H1 (cell line): ENCODE data around the gene SHOX. TPM values are rescaled to one million over a fixed set of nuclear protein-coding genes. Genes with fewer than 3 reads are reported as not detected.

Experiments used
- CTCF ChIA-PET: fragments of 300-600 bp; sonication (Branson Sonifier 250); formaldehyde crosslinking; loops from one replicate; lab custom pipeline; 2021; ENCODE audit not compliant: partially characterized antibody; lab: Charles Lee
- POLR2A ChIA-PET: fragments of 300-600 bp; sonication (Branson Sonifier 250); formaldehyde crosslinking; loops from one replicate; lab custom pipeline; 2021; ENCODE audit warnings: inconsistent platforms; ENCODE audit not compliant: partially characterized antibody; lab: Charles Lee
- DNase-seq, 2 experiments: peaks; one replicate each; pipeline versions ENCODE4 v3.0.0 to v3.0.0-alpha.2; 2010 to 2022; ENCODE audit warnings: low spot score in 2 of 2, low read depth in 1 of 2, mixed read lengths in 1 of 2
- FAIRE-seq: peaks from 2 replicates; lab custom pipeline; 2011; peaks lifted over from hg19 to GRCh38; lab: Jason Lieb, UNC
- H2AFZ ChIP-seq: 2 replicates; pipeline ENCODE4 v1.8.1; 2012; ENCODE audit warnings: low read length, inconsistent platforms
- H2AK5ac ChIP-seq: 2 replicates; pipeline ENCODE4 v1.6.1; 2013; ENCODE audit warnings: low read depth, low read length
- H2BK120ac ChIP-seq: replicated peaks from 2 replicates; pipeline ENCODE3; 2013; ENCODE audit warnings: low read depth, low read length, inconsistent platforms
- H2BK12ac ChIP-seq: 2 replicates; pipeline ENCODE4 v1.6.1; 2013; ENCODE audit warnings: low read depth, low read length
- H2BK15ac ChIP-seq: 2 replicates; pipeline ENCODE4 v1.6.1; 2013; ENCODE audit warnings: low read length
- H2BK20ac ChIP-seq: 2 replicates; pipeline ENCODE4 v1.6.1; 2013; ENCODE audit warnings: low read length
- H2BK5ac ChIP-seq: 2 replicates; pipeline ENCODE4 v1.6.1; 2013; ENCODE audit warnings: low read depth, low read length
- H3K14ac ChIP-seq: 2 replicates; pipeline ENCODE4 v1.6.1; 2013; ENCODE audit warnings: inconsistent platforms; ENCODE audit not compliant: insufficient read length
- H3K18ac ChIP-seq: 2 replicates; pipeline ENCODE4 v1.6.1; 2013; ENCODE audit warnings: low read length; ENCODE audit errors: extremely low read depth
- H3K23ac ChIP-seq: 2 replicates; pipeline ENCODE4 v1.6.1; 2013; ENCODE audit warnings: inconsistent platforms; ENCODE audit not compliant: insufficient read length
- H3K23me2 ChIP-seq: 2 replicates; pipeline ENCODE4 v1.6.1; 2013; ENCODE audit warnings: low read depth, low read length
- H3K27ac ChIP-seq: 2 replicates; pipeline ENCODE4 v1.6.1; 2011; ENCODE audit warnings: low read depth, low read length, inconsistent platforms
- H3K27me3 ChIP-seq, 4 experiments: replicated peaks in 1 of 4; 1 replicate in 1 of 4; 2 replicates in 3 of 4; pipeline versions ENCODE4 v1.6.1 to v1.8.1; 2011 to 2013; ENCODE audit warnings: low read length in 3 of 4, mild to moderate bottlenecking in 3 of 4, inconsistent platforms in 2 of 4, mixed read lengths in 2 of 4, moderate library complexity in 1 of 4; ENCODE audit not compliant: control insufficient read depth in 3 of 4, insufficient read depth in 3 of 4; ENCODE audit errors: extremely low read depth in 1 of 4
- H3K36me3 ChIP-seq, 4 experiments: 2 replicates each; pipeline versions ENCODE4 v1.6.1 to v1.8.1; 2011 to 2013; ENCODE audit warnings: mild to moderate bottlenecking in 4 of 4, low read length in 3 of 4, moderate library complexity in 2 of 4, control low read depth in 1 of 4, inconsistent platforms in 1 of 4; ENCODE audit not compliant: insufficient read depth in 4 of 4, control insufficient read depth in 2 of 4
- H3K4ac ChIP-seq: replicated peaks from 2 replicates; pipeline ENCODE3; 2013; ENCODE audit warnings: low read length, low read depth, mixed read lengths, inconsistent platforms; ENCODE audit not compliant: insufficient read length
- H3K4me1 ChIP-seq, 4 experiments: replicated peaks in 1 of 4; 1 replicate in 1 of 4; 2 replicates in 3 of 4; pipeline versions ENCODE4 v1.6.1 to v1.8.1; 2011 to 2013; ENCODE audit warnings: low read length in 3 of 4, inconsistent platforms in 2 of 4, mixed read lengths in 1 of 4; ENCODE audit not compliant: insufficient read depth in 4 of 4, control insufficient read depth in 3 of 4
- H3K4me2 ChIP-seq, 2 experiments: 2 replicates each; pipeline versions ENCODE4 v1.6.1 to v1.8.1; 2011 to 2013; ENCODE audit warnings: low read depth in 2 of 2, low read length in 2 of 2, control low read depth in 1 of 2, inconsistent platforms in 1 of 2, mild to moderate bottlenecking in 1 of 2; ENCODE audit not compliant: insufficient read depth in 1 of 2
- H3K4me3 ChIP-seq, 4 experiments: fragments of 200-600, 300-600 bp in 1 of 4; sonication (generic), shearing (Covaris generic), sonication (Bioruptor Twin) in 1 of 4; 2 replicates each; pipeline versions ENCODE4 v1.5.1 to v1.8.1; 2011 to 2016; ENCODE audit warnings: low read length in 4 of 4, low read depth in 3 of 4, control low read depth in 2 of 4, inconsistent platforms in 2 of 4, mild to moderate bottlenecking in 2 of 4, mixed read lengths in 1 of 4, moderate library complexity in 1 of 4; ENCODE audit not compliant: insufficient read depth in 2 of 4; ENCODE audit errors: extremely low read depth in 1 of 4
- H3K56ac ChIP-seq: replicated peaks from 2 replicates; pipeline ENCODE3; 2013; ENCODE audit warnings: low read depth, mild to moderate bottlenecking, mixed read lengths, low read length, inconsistent platforms; ENCODE audit not compliant: insufficient read length
- H3K79me1 ChIP-seq: 2 replicates; pipeline ENCODE4 v1.6.1; 2013; ENCODE audit warnings: low read depth, low read length, control low read depth
- H3K79me2 ChIP-seq, 2 experiments: 2 replicates each; pipeline versions ENCODE4 v1.6.1 to v1.8.1; 2012 to 2013; ENCODE audit warnings: low read length in 2 of 2, mild to moderate bottlenecking in 2 of 2, inconsistent platforms in 1 of 2; ENCODE audit not compliant: insufficient read depth in 2 of 2, control insufficient read depth in 1 of 2
- H3K9ac ChIP-seq, 4 experiments: replicated peaks in 1 of 4; 1 replicate in 1 of 4; 2 replicates in 3 of 4; pipeline versions ENCODE4 v1.6.1 to v1.8.1; 2011 to 2013; ENCODE audit warnings: low read depth in 3 of 4, low read length in 3 of 4, control low read depth in 2 of 4, mild to moderate bottlenecking in 2 of 4, moderate library complexity in 2 of 4, inconsistent platforms in 1 of 4; ENCODE audit errors: extremely low read depth in 1 of 4
- H3K9me3 ChIP-seq, 2 experiments: 2 replicates each; pipeline versions ENCODE4 v1.6.1 to v1.8.1; 2012 to 2013; ENCODE audit warnings: mild to moderate bottlenecking in 2 of 2, moderate library complexity in 2 of 2, control low read depth in 1 of 2, inconsistent platforms in 1 of 2, low read depth in 1 of 2, low read length in 1 of 2, mixed read lengths in 1 of 2; ENCODE audit not compliant: insufficient read depth in 2 of 2
- H4K20me1 ChIP-seq, 2 experiments: replicated peaks in 1 of 2; 2 replicates each; pipeline versions ENCODE3 to v1.8.1; 2011 to 2013; ENCODE audit warnings: inconsistent platforms in 2 of 2, low read length in 2 of 2, mild to moderate bottlenecking in 1 of 2; ENCODE audit not compliant: insufficient read depth in 2 of 2, control insufficient read depth in 1 of 2
- H4K5ac ChIP-seq: 2 replicates; pipeline ENCODE4 v1.6.1; 2013; ENCODE audit warnings: low read length, low read depth, mixed read lengths, inconsistent platforms; ENCODE audit not compliant: insufficient read length
- H4K8ac ChIP-seq: 2 replicates; pipeline ENCODE4 v1.8.0; 2013; ENCODE audit warnings: mild to moderate bottlenecking, moderate library complexity, low read length, inconsistent platforms; ENCODE audit not compliant: insufficient read depth; ENCODE audit errors: extremely low read depth
- H4K91ac ChIP-seq: replicated peaks from 2 replicates; pipeline ENCODE3; 2013; ENCODE audit warnings: low read length, mixed read lengths, inconsistent platforms; ENCODE audit not compliant: insufficient read length
- EGR1 ChIP-seq: IDR thresholded peaks from 2 replicates; pipeline ENCODE4 v1.6.1; 2011; ENCODE audit warnings: low read depth, low read length, borderline replicate concordance
- HDAC2 ChIP-seq, 2 experiments: fragments of 300-600 bp in 1 of 2; sonication (generic) in 1 of 2; IDR thresholded peaks; 2 replicates each; pipeline ENCODE4 v1.6.1; 2011 to 2012; ENCODE audit warnings: low read depth in 2 of 2, low read length in 2 of 2, mild to moderate bottlenecking in 2 of 2, moderate library complexity in 2 of 2, borderline replicate concordance in 1 of 2, inconsistent platforms in 1 of 2
- KDM1A ChIP-seq: fragments of 200-600, 300-600 bp; sonication (generic); IDR thresholded peaks from 2 replicates; pipeline ENCODE4 v1.7.1; 2016; ENCODE audit warnings: mild to moderate bottlenecking, low read length, borderline replicate concordance
- KDM4A ChIP-seq: IDR thresholded peaks from one replicate; pipeline ENCODE4 v1.7.1; 2012; ENCODE audit warnings: low read depth, mild to moderate bottlenecking, moderate library complexity, low read length, inconsistent platforms; ENCODE audit not compliant: severe bottlenecking
- RAD21 ChIP-seq, 2 experiments: IDR thresholded peaks in 1 of 2; conservative IDR thresholded peaks in 1 of 2; 2 replicates each; pipeline ENCODE4 v1.6.1; 2011; ENCODE audit warnings: low read depth in 2 of 2, low read length in 2 of 2, improper control_type of control experiment in 1 of 2, inconsistent platforms in 1 of 2, mild to moderate bottlenecking in 1 of 2, moderate library complexity in 1 of 2
- RBBP5 ChIP-seq: IDR thresholded peaks from 2 replicates; pipeline ENCODE4 v1.7.1; 2012; ENCODE audit warnings: low read depth, mild to moderate bottlenecking, inconsistent platforms, low read length, moderate library complexity, borderline replicate concordance
- SUZ12 ChIP-seq: fragments of 200-600 bp; sonication (generic); IDR thresholded peaks from 2 replicates; pipeline ENCODE4 v1.6.1; 2012; ENCODE audit warnings: mild to moderate bottlenecking, inconsistent platforms, low read length, moderate library complexity, mixed read lengths
- TEAD4 ChIP-seq: IDR thresholded peaks from 2 replicates; pipeline ENCODE4 v1.6.1; 2012; ENCODE audit warnings: low read depth, low read length, inconsistent platforms, mixed read lengths
- WGBS, 2 experiments: shearing (Covaris generic) in 1 of 2; methylation state at CpG; one replicate each; pipeline versions ENCODE4 v1.1.6 to v1.1.7; 2013 to 2015; ENCODE audit warnings: low lambda C conversion rate in 2 of 2, mixed read lengths in 2 of 2, inconsistent platforms in 1 of 2, low coverage in 1 of 2, missing lambda C conversion rate in 1 of 2; ENCODE audit not compliant: insufficient replicate concordance in 2 of 2, insufficient coverage in 1 of 2, insufficient read length in 1 of 2; ENCODE audit errors: extremely low coverage in 1 of 2, missing lambda C conversion rate in 1 of 2; 5-methylcytosine and 5-hydroxymethylcytosine counted together
- long read RNA-seq, 2 experiments: library from RNA in 1 of 2; library from capped mRNA in 1 of 2; stranded (forward); transcript quantifications; one replicate each; pipeline ENCODE4 v2.0.0, GENCODE V29; 2021; ENCODE audit warnings: inconsistent platforms in 1 of 2
- polyA minus RNA-seq, 3 experiments: library from RNA; depleted of rRNA, polyadenylated mRNA; stranded (reverse); fragments of >200 nt; gene quantifications; 1 replicate in 2 of 3; 2 replicates in 1 of 3; pipeline ENCODE4 v1.2.3, GENCODE V29; 2011
- polyA plus RNA-seq, 7 experiments: library from polyadenylated mRNA; depleted of rRNA in 3 of 7; stranded (reverse) in 5 of 7; unstranded in 2 of 7; fragments of >200 nt in 5 of 7; fragments of 200-250 nt in 2 of 7; gene quantifications; 1 replicate in 5 of 7; 2 replicates in 1 of 7; 4 replicates in 1 of 7; pipeline versions ENCODE4 v1.2.1 to v1.2.3, GENCODE V29; 2011 to 2013; ENCODE audit warnings: missing spikeins in 2 of 7, mixed read lengths in 2 of 7
- total RNA-seq: library from RNA; stranded (reverse); fragmentation: NEBNext Ultra II Directional; extraction: Animal tissue kit (Norgen Biotek cat#: 25700); gene quantifications from 2 replicates; pipeline ENCODE4 v1.2.1, GENCODE V29; 2021

The SHOX gene
- total RNA-seq: 0.15 TPM in 1 of 2 replicates, not detected in the other
- polyA plus RNA-seq (2011; rRNA removed): 0.05 and 0.06 TPM in 2 replicates
- 0.12 TPM for polyA plus RNA-seq (2011; cell fraction: cytosol; rRNA removed)
- 0.16 TPM for polyA plus RNA-seq (2011; cell fraction: nucleus; rRNA removed)
- 0.06 to 0.09 TPM in 2 of 4 replicates, not detected in the others for polyA plus RNA-seq (2012, experiment 1 of 2)
- polyA plus RNA-seq (2012, experiment 2 of 2): not detected
- 0.02 TPM for polyA plus RNA-seq (2013, experiment 1 of 2)
- not detected for polyA plus RNA-seq (2013, experiment 2 of 2)
- 0.05 TPM in 1 of 2 replicates, not detected in the other for polyA minus RNA-seq (2011; rRNA and poly(A)+ RNA removed)
- polyA minus RNA-seq (2011; cell fraction: cytosol; rRNA and poly(A)+ RNA removed): not detected
- polyA minus RNA-seq (2011; cell fraction: nucleus; rRNA and poly(A)+ RNA removed): not detected
- long read RNA-seq, experiment 1: 0 reads
- long read RNA-seq, experiment 2: 0 reads

- Histone ChIP-seq H2BK15ac (peak within 1 kb of the TSS; percentile 88; the same call in 1 of the 2 replicates), H3K9ac (no peak within 1 kb of the TSS), H3K23me2 (no peaks in the 10 kb centered on the region; the same call in 1 of the 2 replicates), H2BK20ac (no peak within 1 kb of the TSS), H2BK5ac (no peak within 1 kb of the TSS), H2AFZ (no peak within 1 kb of the TSS), H3K36me3 (peaks cover 0 to 8% (median 0%) of the 10 kb centered on the region in 4 experiments; a peak in 1 of 8 replicates), H3K18ac (peak within 1 kb of the TSS; percentile 51), H4K91ac (no peak within 1 kb of the TSS), H3K4me3 (peak within 1 kb of the TSS; percentile 28 to 59 (median 38)), H2AK5ac (peak within 1 kb of the TSS; percentile 98), H3K23ac (no peak within 1 kb of the TSS), H3K27me3 (peaks cover 70 to 94% (median 87%) of the 10 kb centered on the region in 4 experiments), H4K20me1 (peaks cover 3 to 7% of the 10 kb centered on the region in 2 experiments), H3K79me2 (no peaks in the 10 kb centered on the region), H3K14ac (no peak within 1 kb of the TSS), H4K5ac (no peak within 1 kb of the TSS), H3K56ac (no peak within 1 kb of the TSS), H3K9me3 (no peaks in the 10 kb centered on the region; a peak in 1 of 4 replicates), H3K79me1 (no peaks in the 10 kb centered on the region), H3K4me2 (peak within 1 kb of the TSS; percentile 71 to 79), H3K27ac (no peak within 1 kb of the TSS), H3K4ac (peak within 1 kb of the TSS; percentile 69), H2BK12ac (peak within 1 kb of the TSS; percentile 84; the same call in 1 of the 2 replicates), H3K4me1 (peaks cover 14 to 31% (median 17%) of the 10 kb centered on the region in 4 experiments), H2BK120ac (no peak within 1 kb of the TSS), H4K8ac (0 out of 2 replicates have a peak within 1 kb of the TSS, but pooled peaks have one; percentile 25)
- 1% methylated on average over 61 of the region's 84 CpGs; no CpG with 5 or more reads in 1 of the 2 experiments for WGBS, 2 experiments
- DNase-seq (peak in 1 of 2 experiments; percentile 70), FAIRE-seq (no peak)
- POLR2A ChIA-PET: no interaction called here
- CTCF ChIA-PET: no interaction called here
- TF ChIP-seq EGR1 (no peak), RBBP5 (no peak), KDM1A (no peak), SUZ12 (peak; percentile 79), KDM4A (peak; percentile 23), TEAD4 (no peak), RAD21 (IDR thresholded peaks at IDR 0.05 in 1 of 2, conservative IDR thresholded peaks at IDR 0.05 in 1 of 2; ENCODE audit: low read depth in 2 of 2, low read length in 2 of 2) (no peak), HDAC2 (IDR thresholded peaks at IDR 0.05; ENCODE audit: borderline replicate concordance in 1 of 2, low read depth in 2 of 2, low read length in 2 of 2) (0 out of 4 replicates have a peak, but pooled peaks of 1 of the 2 experiments have one; percentile 10)
These were observed at the start of gene SHOX for GRCh38 chrX:630612-631496. Gene SHOX, plus strand, starts transcription at chrX:630791. Its CDS starts 107 bp downstream, at chrX:630898.
